ENCODE results near the gene P2RX6. TPM values are rescaled to one million over a fixed set of nuclear protein-coding genes. Genes with fewer than 3 reads are reported as not detected.

The P2RX6 gene
- total RNA-seq, 5 donors from 2014 or later (not counting 1 experiment from before 2014, with no cell fraction given) = 0.29 to 1.6 (median 1.0) TPM

- no peak overlapping the region for H3K4me3 Mint-ChIP-seq
- CTCF ChIA-PET = no interaction called here
- Histone ChIP-seq H3K36me3 (ENCODE audit: control insufficient read depth in 2 of 2, extremely low read depth in 1 of 2, insufficient read depth in 1 of 2, low read length in 1 of 2) (no peaks in the 10 kb centered on the region), H3K4me1 (ENCODE audit: control insufficient read depth in 1 of 2, extremely low read depth in 1 of 2, insufficient read depth in 2 of 2, low read length in 2 of 2) (peaks cover 8 to 10% of the 10 kb centered on the region in 2 experiments), H3K27me3 (replicated peaks in 1 of 2; ENCODE audit: control insufficient read depth in 2 of 2, extremely low read depth in 1 of 2, insufficient read depth in 2 of 2, low read length in 1 of 2) (peaks cover 0 to 23% of the 10 kb centered on the region in 2 experiments), H3K27ac (ENCODE audit: low read length) (no peak overlapping the region), H3K9me3 (no peaks in the 10 kb centered on the region), H3K4me3 (ENCODE audit: control insufficient read depth in 1 of 2, extremely low read depth in 1 of 2, low read length in 1 of 2) (no peak overlapping the region)
- peaks cover 5% of the 10 kb centered on the region in 2 donors for H3K27me3 Mint-ChIP-seq
- no peaks in the 10 kb centered on the region for H3K9me3 Mint-ChIP-seq
- peaks cover 19 to 24% (median 19%) of the 10 kb centered on the region in 3 donors for H3K4me1 Mint-ChIP-seq
- H3K27ac Mint-ChIP-seq = no peak overlapping the region
- H3K36me3 Mint-ChIP-seq = no peaks in the 10 kb centered on the region
- whole genome bisulfite sequencing (ENCODE audit: insufficient coverage) = 75% methylated on average over 8 of the region's 8 CpGs
- DNase-seq (no peak), ATAC-seq (replicated peaks in 1 of 4) (no peak)
- POLR2A ChIA-PET = no interaction called here
These were observed 37.0 kb downstream of the P2RX6 start for GRCh38 chr22:21051831-21052400.

GRCh38 chr22:21052715-21053459 is 37.9 kb downstream of the P2RX6 start:
- ChIA-PET CTCF (no interaction called here), POLR2A (no interaction called here)
- no peaks in the 10 kb centered on the region for H3K36me3 ChIP-seq (ENCODE audit: control insufficient read depth in 2 of 2, extremely low read depth in 1 of 2, insufficient read depth in 1 of 2, low read length in 1 of 2)
- H3K4me3 Mint-ChIP-seq = no peak overlapping the region
- H3K27ac Mint-ChIP-seq = no peak overlapping the region
- no peaks in the 10 kb centered on the region for H3K9me3 Mint-ChIP-seq
- no peak overlapping the region for H3K27ac ChIP-seq (ENCODE audit: low read length)
- ATAC-seq (replicated peaks in 1 of 4) (no peak), DNase-seq (no peak)
- peaks cover 19 to 26% (median 20%) of the 10 kb centered on the region in 3 donors for H3K4me1 Mint-ChIP-seq
- H3K4me1 ChIP-seq (ENCODE audit: control insufficient read depth in 1 of 2, extremely low read depth in 1 of 2, insufficient read depth in 2 of 2, low read length in 2 of 2) = peaks cover 8 to 10% of the 10 kb centered on the region in 2 experiments
- peaks cover 0 to 21% of the 10 kb centered on the region in 2 experiments for H3K27me3 ChIP-seq (replicated peaks in 1 of 2; ENCODE audit: control insufficient read depth in 2 of 2, extremely low read depth in 1 of 2, insufficient read depth in 2 of 2, low read length in 1 of 2)
- 70% methylated on average over 6 of the region's 8 CpGs for WGBS (ENCODE audit: insufficient coverage)
- peaks cover 5% of the 10 kb centered on the region in 2 donors for H3K27me3 Mint-ChIP-seq
- H3K9me3 ChIP-seq = no peaks in the 10 kb centered on the region
- H3K36me3 Mint-ChIP-seq = no peaks in the 10 kb centered on the region
- H3K4me3 ChIP-seq (ENCODE audit: control insufficient read depth in 1 of 2, extremely low read depth in 1 of 2, low read length in 1 of 2) = no peak overlapping the region

GRCh38 chr22:21054046-21054713 is 39.2 kb downstream of the P2RX6 start:
- no peak for ATAC-seq (replicated peaks in 1 of 4)
- Mint-ChIP-seq H3K4me1 (peaks cover 19 to 26% (median 20%) of the 10 kb centered on the region in 3 donors), H3K9me3 (no peaks in the 10 kb centered on the region), H3K36me3 (no peaks in the 10 kb centered on the region), H3K27ac (no peak overlapping the region), H3K4me3 (peak overlapping the region in 1 of 3 donors; percentile 38), H3K27me3 (peaks cover 5% of the 10 kb centered on the region in 2 donors)
- POLR2A ChIA-PET = no interaction called here
- Histone ChIP-seq H3K9me3 (no peaks in the 10 kb centered on the region), H3K36me3 (ENCODE audit: control insufficient read depth in 2 of 2, extremely low read depth in 1 of 2, insufficient read depth in 1 of 2, low read length in 1 of 2) (no peaks in the 10 kb centered on the region), H3K27ac (ENCODE audit: low read length) (no peak overlapping the region), H3K4me3 (ENCODE audit: control insufficient read depth in 1 of 2, extremely low read depth in 1 of 2, low read length in 1 of 2) (no peak overlapping the region), H3K27me3 (replicated peaks in 1 of 2; ENCODE audit: control insufficient read depth in 2 of 2, extremely low read depth in 1 of 2, insufficient read depth in 2 of 2, low read length in 1 of 2) (peaks cover 0 to 21% of the 10 kb centered on the region in 2 experiments), H3K4me1 (ENCODE audit: control insufficient read depth in 1 of 2, extremely low read depth in 1 of 2, insufficient read depth in 2 of 2, low read length in 2 of 2) (peaks cover 8 to 10% of the 10 kb centered on the region in 2 experiments)
- WGBS (ENCODE audit: insufficient coverage) = 88% methylated on average over 6 of the region's 15 CpGs
- DNase-seq = no peak
- CTCF ChIA-PET = no interaction called here

GRCh38 chr22:21054714-21055563 is 40.0 kb downstream of the P2RX6 start:
- CTCF ChIA-PET = interaction anchor here in 1 of 2 donors (0.5 kb wide), 2 partner anchors 10 to 68 kb away, joined by 3 to 6 read pairs; no protein-coding TSS in a partner anchor
- Mint-ChIP-seq H3K27me3 (peaks cover 5% of the 10 kb centered on the region in 2 donors), H3K27ac (no peak overlapping the region), H3K36me3 (no peaks in the 10 kb centered on the region), H3K9me3 (no peaks in the 10 kb centered on the region), H3K4me1 (peaks cover 19 to 26% (median 20%) of the 10 kb centered on the region in 3 donors), H3K4me3 (peak overlapping the region in 1 of 3 donors; percentile 73)
- peaks cover 0 to 21% of the 10 kb centered on the region in 2 experiments for H3K27me3 ChIP-seq (replicated peaks in 1 of 2; ENCODE audit: control insufficient read depth in 2 of 2, extremely low read depth in 1 of 2, insufficient read depth in 2 of 2, low read length in 1 of 2)
- H3K36me3 ChIP-seq (ENCODE audit: control insufficient read depth in 2 of 2, extremely low read depth in 1 of 2, insufficient read depth in 1 of 2, low read length in 1 of 2) = no peaks in the 10 kb centered on the region
- peaks cover 8 to 10% of the 10 kb centered on the region in 2 experiments for H3K4me1 ChIP-seq (ENCODE audit: control insufficient read depth in 1 of 2, extremely low read depth in 1 of 2, insufficient read depth in 2 of 2, low read length in 2 of 2)
- POLR2A ChIA-PET = no interaction called here
- H3K9me3 ChIP-seq = no peaks in the 10 kb centered on the region
- DNase-seq (no peak), ATAC-seq (replicated peaks in 1 of 4) (no peak)
- no peak overlapping the region for H3K27ac ChIP-seq (ENCODE audit: low read length)
- 90% methylated on average over 5 of the region's 11 CpGs for WGBS (ENCODE audit: insufficient coverage)
- no peak overlapping the region for H3K4me3 ChIP-seq (ENCODE audit: control insufficient read depth in 1 of 2, extremely low read depth in 1 of 2, low read length in 1 of 2)

- peak; percentile 21 to 40 (median 29) for ATAC-seq (replicated peaks in 1 of 4)
- H3K9me3 ChIP-seq = no peaks in the 10 kb centered on the region
- Mint-ChIP-seq H3K36me3 (no peaks in the 10 kb centered on the region), H3K27ac (no peak overlapping the region), H3K27me3 (peaks cover 5% of the 10 kb centered on the region in 2 donors), H3K9me3 (no peaks in the 10 kb centered on the region), H3K4me3 (peak overlapping the region; percentile 41 to 73 (median 59)), H3K4me1 (peaks cover 19 to 26% (median 20%) of the 10 kb centered on the region in 3 donors)
- H3K4me1 ChIP-seq (ENCODE audit: control insufficient read depth in 1 of 2, extremely low read depth in 1 of 2, insufficient read depth in 2 of 2, low read length in 2 of 2) = peaks cover 8 to 10% of the 10 kb centered on the region in 2 experiments
- peaks cover 0 to 21% of the 10 kb centered on the region in 2 experiments for H3K27me3 ChIP-seq (replicated peaks in 1 of 2; ENCODE audit: control insufficient read depth in 2 of 2, extremely low read depth in 1 of 2, insufficient read depth in 2 of 2, low read length in 1 of 2)
- H3K36me3 ChIP-seq (ENCODE audit: control insufficient read depth in 2 of 2, extremely low read depth in 1 of 2, insufficient read depth in 1 of 2, low read length in 1 of 2) = no peaks in the 10 kb centered on the region
- POLR2A ChIA-PET = no interaction called here
- 33% methylated on average over 4 of the region's 4 CpGs for WGBS (ENCODE audit: insufficient coverage)
- no peak overlapping the region for H3K27ac ChIP-seq (ENCODE audit: low read length)
- H3K4me3 ChIP-seq (ENCODE audit: control insufficient read depth in 1 of 2, extremely low read depth in 1 of 2, low read length in 1 of 2) = peak overlapping the region in 1 of 2 donors; percentile 47
- no peak for DNase-seq
- CTCF ChIA-PET = interaction anchor here in 1 of 2 donors (0.5 kb wide), 2 partner anchors 11 to 69 kb away, joined by 3 to 6 read pairs; no protein-coding TSS in a partner anchor
These were observed 40.5 kb downstream of the P2RX6 start for GRCh38 chr22:21055564-21055834.
